ENCODE measurements around the gene SLC22A3.

GRCh38 chr6:160379466-160379865 lies 31.3 kb downstream of the SLC22A3 start:
- TF ChIP-seq POLR2A (IDR thresholded peaks at IDR 0.05), result no peak
- no peak for TF ChIP-seq CTCF (IDR thresholded peaks at IDR 0.05 in 4 of 5, conservative IDR thresholded peaks at IDR 0.05 in 1 of 5)
